K562 treated with DMSO at 1 percent for 4 hours (cell line): Measurements from ENCODE around the gene GRN. TPM values are rescaled to one million over a fixed set of nuclear protein-coding genes. Genes with fewer than 3 reads are reported as not detected.

ENCODE experiments used
- total RNA-seq: library from RNA; unstranded; fragments of 300-600 nt; gene quantifications from 2 replicates; pipeline ENCODE4 v1.2.3, GENCODE V29; 2022; ENCODE audit not compliant: insufficient read depth

Gene GRN
- 253 and 280 TPM in 2 replicates for total RNA-seq

GRCh38 chr17:44344939-44345453, at the start of gene GRN:
Gene GRN, plus strand, starts transcription at chr17:44345302. Its CDS starts 3,863 bp downstream, at chr17:44349165.

DNA sequence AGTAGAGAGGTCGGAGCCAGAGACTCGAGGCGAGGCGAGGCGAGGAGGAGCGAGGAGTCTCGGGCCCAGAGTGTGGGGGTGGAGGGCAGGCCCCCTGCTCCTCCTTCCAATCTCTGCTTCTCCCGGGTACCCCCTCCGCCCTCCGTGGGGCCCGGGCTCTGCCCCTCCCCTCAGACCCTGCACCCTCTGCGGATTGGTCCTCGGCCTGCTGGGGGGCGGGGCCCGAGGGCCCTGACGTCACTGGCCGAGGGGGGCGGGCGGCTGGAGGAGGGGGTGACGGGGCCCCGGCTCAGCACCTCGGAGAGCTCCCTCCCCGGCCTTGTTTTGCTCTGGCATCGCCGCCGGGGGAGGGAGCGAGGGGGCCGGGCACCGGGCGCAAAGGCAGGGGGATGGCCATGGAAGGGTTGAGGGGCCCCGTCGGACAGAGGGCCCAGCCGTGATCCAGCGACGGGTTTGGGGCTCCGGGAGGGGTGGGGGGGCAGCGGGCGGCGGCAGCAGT, 36.7 kb upstream of the GRN start, which contains the start of gene RUNDC3A:
TSS of gene RUNDC3A (plus strand) at position 282 of the 499 bp plus-strand sequence. CDS start 232 bp downstream, outside the sequence.

GRCh38 chr17:44324571-44325275, 20.4 kb upstream of the GRN start, which contains the start of gene SLC25A39:
Gene SLC25A39, minus strand, starts transcription at chr17:44324823. Its CDS starts 1,261 bp downstream, at chr17:44323562.

DNA sequence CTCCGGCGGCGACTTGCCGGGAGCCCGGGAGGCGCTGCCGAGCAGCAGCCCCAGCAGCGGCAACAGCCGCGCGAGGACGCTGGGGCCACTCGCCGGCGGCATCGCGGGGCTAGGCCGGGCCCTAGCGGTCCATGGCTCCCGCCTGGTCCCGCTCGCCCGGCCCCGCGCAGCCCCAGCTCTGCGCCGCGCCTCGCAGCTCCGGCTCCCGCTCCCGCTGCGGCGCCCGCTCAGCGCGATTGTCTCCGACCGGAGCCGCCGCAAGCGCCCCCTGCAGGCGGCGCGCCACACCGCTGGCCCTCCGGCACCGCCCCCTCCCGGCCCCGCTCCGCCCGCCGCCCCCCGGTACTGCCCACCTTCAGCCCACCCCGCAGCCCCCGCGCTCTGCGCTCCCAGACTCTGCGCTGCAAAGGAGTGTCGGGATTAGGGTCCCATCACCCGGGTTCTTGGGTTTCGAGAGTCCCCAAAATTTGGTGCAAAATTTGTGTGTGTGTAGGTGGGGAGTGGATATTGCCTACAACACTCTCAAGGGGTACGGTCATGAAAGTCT, 18.6 kb downstream of the GRN start, which contains the start of gene FAM171A2:
TSS of gene FAM171A2 (minus strand) at position 241 of the 547 bp plus-strand sequence. CDS start at position 102, 139 bp downstream.

GRCh38 chr17:44389281-44389680, 44.2 kb downstream of the GRN start, which contains the start of gene ITGA2B:
Gene ITGA2B, minus strand, starts transcription at chr17:44389649. Its CDS starts 176 bp downstream, at chr17:44389473.

Other genes starting within 250 kb of the GRN start
- 36.1 and 51.2 TPM in 2 replicates for gene HDAC5, start 221.7 kb upstream of the GRN start, total RNA-seq
- 9.9 and 11.4 TPM in 2 replicates for gene HROB, start 203.4 kb upstream of the GRN start, total RNA-seq
- gene ASB16, start 174.6 kb upstream of the GRN start, total RNA-seq = not detected in 2 replicates
- gene TMUB2, start 158.3 kb upstream of the GRN start, total RNA-seq = 21.4 and 22.4 TPM in 2 replicates
- 46.2 and 59.4 TPM in 2 replicates for gene ATXN7L3, start 145.4 kb upstream of the GRN start, total RNA-seq
- 41.5 and 46.4 TPM in 2 replicates for gene UBTF, start 125.6 kb upstream of the GRN start, total RNA-seq
- 14.3 and 22.0 TPM in 2 replicates for gene SLC4A1, start 77.2 kb upstream of the GRN start, total RNA-seq
- 3.0 TPM in 1 of 2 replicates, not detected in the other for gene RUNDC3A, start 36.7 kb upstream of the GRN start, total RNA-seq
- 222 and 250 TPM in 2 replicates for gene SLC25A39, start 20.5 kb upstream of the GRN start, total RNA-seq
- gene FAM171A2, start 18.6 kb downstream of the GRN start, total RNA-seq = 14.1 and 14.8 TPM in 2 replicates
- gene ITGA2B, start 44.3 kb downstream of the GRN start, total RNA-seq = 5.1 and 8.4 TPM in 2 replicates
- 17.6 and 18.3 TPM in 2 replicates for gene GPATCH8, start 158.1 kb downstream of the GRN start, total RNA-seq
- 8.0 and 10.4 TPM in 2 replicates for gene FZD2, start 212.2 kb downstream of the GRN start, total RNA-seq